Prostate gland (tissue), 2 donors: Measurements from ENCODE around the gene SUCLG2. TPM values are rescaled to one million over a fixed set of nuclear protein-coding genes. Genes with fewer than 3 reads are reported as not detected.

ENCODE experiments used
- DNase-seq: peaks from one replicate; pipeline ENCODE4 v3.0.0-alpha.2; 2019; ENCODE audit warnings: low spot score
- H3K27ac ChIP-seq, 2 donors: fragments of 200-600 bp; sonication (generic); 2 replicates each; pipeline ENCODE4 v1.5.1; 2017 to 2019
- H3K27me3 ChIP-seq: fragments of 200-600 bp; sonication (generic); replicated peaks from 2 replicates; pipeline ENCODE4 v1.5.1; 2019; ENCODE audit not compliant: insufficient read depth
- H3K36me3 ChIP-seq, 2 donors: fragments of 200-600 bp; sonication (generic); 1 replicate in 1 of 2; 2 replicates in 1 of 2; pipeline versions ENCODE4 v1.5.1 to v1.8.1; 2017 to 2019
- H3K4me1 ChIP-seq: fragments of 200-600 bp; sonication (generic); replicated peaks from 2 replicates; pipeline ENCODE4 v1.5.1; 2019
- H3K4me3 ChIP-seq, 2 donors: fragments of 200-600 bp; sonication (generic); 2 replicates each; pipeline ENCODE4 v1.5.1; 2017 to 2019
- H3K9me3 ChIP-seq: fragments of 200-600 bp; sonication (generic); 2 replicates; pipeline ENCODE4 v1.5.1; 2017
- POLR2A ChIP-seq: fragments of 450-650 bp; IDR thresholded peaks from one replicate; pipeline ENCODE4 v1.6.1; 2016; ENCODE audit warnings: antibody characterized with exemption, mild to moderate bottlenecking
- POLR2AphosphoS5 ChIP-seq: sonication (generic); formaldehyde crosslinking; IDR thresholded peaks from one replicate; pipeline ENCODE4 v1.6.1; 2017; ENCODE audit warnings: antibody characterized with exemption
- WGBS: methylation state at CpG from one replicate; pipeline ENCODE4 v1.1.5; 2018; 5-methylcytosine and 5-hydroxymethylcytosine counted together
- intact Hi-C: fragments of 100-400 bp; cut with DNase I; formaldehyde crosslinking; loops from one replicate; pipeline ENCODE4 v1.14.2; 2022
- total RNA-seq, 2 donors: library from RNA; depleted of rRNA; stranded (reverse); fragments of >200 nt; gene quantifications; one replicate each; pipeline ENCODE4 v1.1.0, GENCODE V29; 2016
- TF ChIP-seq, protein P1 (sequence below), 4 experiments: fragments of 200-600 bp in 2 of 4; fragments of 450-650 bp in 2 of 4; sonication (generic) in 2 of 4; IDR thresholded peaks; 1 replicate in 3 of 4; 2 replicates in 1 of 4; pipeline ENCODE4 v1.5.1; 2016 to 2019; ENCODE audit warnings: antibody characterized with exemption in 4 of 4, mild to moderate bottlenecking in 2 of 4, moderate library complexity in 2 of 4

Gene SUCLG2
- total RNA-seq, 2 donors from 2014 or later = 33.2 to 65.4 TPM

DNA sequence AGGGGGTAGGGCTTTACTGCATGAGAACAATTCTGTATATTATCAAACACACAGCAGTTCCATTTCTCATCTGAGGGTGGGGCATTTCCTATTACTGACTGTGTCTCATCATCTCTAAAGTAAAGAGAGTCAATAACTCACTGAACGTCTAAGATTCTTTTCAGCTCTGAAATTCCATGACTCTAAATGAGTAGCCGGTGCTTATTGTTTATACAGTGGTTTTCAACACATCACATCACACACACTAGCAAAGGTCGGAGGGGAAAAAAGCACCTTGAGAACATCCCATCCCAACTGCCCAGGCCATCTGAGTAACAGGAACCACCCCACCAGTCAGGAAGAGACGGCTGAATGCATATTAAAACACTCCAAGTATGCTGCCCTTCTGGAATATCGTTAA is 196.0 kb downstream of the SUCLG2 start:
- intact Hi-C loops = no loop called here
- no peaks in the 10 kb centered on the region for H3K36me3 ChIP-seq
- WGBS = 69% methylated on average over 5 of the region's 5 CpGs

GRCh38 chr3:67453628-67454027 is 200.8 kb downstream of the SUCLG2 start:
- TF ChIP-seq, protein P1, sequence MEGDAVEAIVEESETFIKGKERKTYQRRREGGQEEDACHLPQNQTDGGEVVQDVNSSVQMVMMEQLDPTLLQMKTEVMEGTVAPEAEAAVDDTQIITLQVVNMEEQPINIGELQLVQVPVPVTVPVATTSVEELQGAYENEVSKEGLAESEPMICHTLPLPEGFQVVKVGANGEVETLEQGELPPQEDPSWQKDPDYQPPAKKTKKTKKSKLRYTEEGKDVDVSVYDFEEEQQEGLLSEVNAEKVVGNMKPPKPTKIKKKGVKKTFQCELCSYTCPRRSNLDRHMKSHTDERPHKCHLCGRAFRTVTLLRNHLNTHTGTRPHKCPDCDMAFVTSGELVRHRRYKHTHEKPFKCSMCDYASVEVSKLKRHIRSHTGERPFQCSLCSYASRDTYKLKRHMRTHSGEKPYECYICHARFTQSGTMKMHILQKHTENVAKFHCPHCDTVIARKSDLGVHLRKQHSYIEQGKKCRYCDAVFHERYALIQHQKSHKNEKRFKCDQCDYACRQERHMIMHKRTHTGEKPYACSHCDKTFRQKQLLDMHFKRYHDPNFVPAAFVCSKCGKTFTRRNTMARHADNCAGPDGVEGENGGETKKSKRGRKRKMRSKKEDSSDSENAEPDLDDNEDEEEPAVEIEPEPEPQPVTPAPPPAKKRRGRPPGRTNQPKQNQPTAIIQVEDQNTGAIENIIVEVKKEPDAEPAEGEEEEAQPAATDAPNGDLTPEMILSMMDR (IDR thresholded peaks at IDR 0.05) = no peak
- TF ChIP-seq POLR2A (no peak), POLR2AphosphoS5 (no peak)
- Histone ChIP-seq H3K4me3 (no peak overlapping the region), H3K9me3 (no peaks in the 10 kb centered on the region), H3K27ac (no peak overlapping the region), H3K36me3 (no peaks in the 10 kb centered on the region), H3K4me1 (no peaks in the 10 kb centered on the region), H3K27me3 (no peaks in the 10 kb centered on the region)
- no peak for DNase-seq
- WGBS = 98% methylated on average over 3 of the region's 3 CpGs
- intact Hi-C loops = no loop called here

More for the DNA sequence above, 196.0 kb downstream of the SUCLG2 start:
- Histone ChIP-seq H3K4me3 (no peak overlapping the region), H3K27me3 (no peaks in the 10 kb centered on the region), H3K9me3 (no peaks in the 10 kb centered on the region), H3K27ac (no peak overlapping the region), H3K4me1 (no peaks in the 10 kb centered on the region)
- no peak for TF ChIP-seq POLR2AphosphoS5
- no peak for TF ChIP-seq POLR2A
- no peak for DNase-seq

DNA sequence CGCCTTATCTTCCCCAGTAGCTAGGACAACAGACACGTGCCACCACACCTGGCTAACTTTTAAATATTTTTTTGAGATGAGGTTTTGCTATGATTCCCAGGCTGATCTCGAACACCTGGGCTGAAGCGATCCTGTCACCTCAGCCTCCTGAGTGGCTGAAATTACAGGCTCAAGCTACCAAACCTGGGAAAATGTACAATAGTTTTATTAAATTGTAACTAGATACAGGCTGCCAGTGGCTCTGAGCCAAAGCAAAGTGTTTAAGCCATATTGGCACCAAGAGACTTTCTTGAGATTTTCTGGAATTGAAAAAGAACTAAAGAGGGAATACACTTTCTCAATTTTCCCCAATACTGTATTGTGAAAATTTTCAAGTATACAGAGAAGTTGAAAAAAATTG is 204.3 kb downstream of the SUCLG2 start:
- no peak for DNase-seq
- Histone ChIP-seq H3K4me3 (no peak overlapping the region), H3K27me3 (no peaks in the 10 kb centered on the region), H3K36me3 (no peaks in the 10 kb centered on the region), H3K4me1 (no peaks in the 10 kb centered on the region), H3K9me3 (no peaks in the 10 kb centered on the region), H3K27ac (no peak overlapping the region)
- TF ChIP-seq, protein P1 (IDR thresholded peaks at IDR 0.05) = no peak
- TF ChIP-seq POLR2AphosphoS5 (no peak), POLR2A (no peak)
- intact Hi-C loops = no loop called here
- 81% methylated on average over 4 of the region's 4 CpGs for WGBS

GRCh38 chr3:67447393-67447792 is 207.0 kb downstream of the SUCLG2 start:
- Histone ChIP-seq H3K4me3 (no peak overlapping the region), H3K36me3 (no peaks in the 10 kb centered on the region), H3K27me3 (no peaks in the 10 kb centered on the region), H3K4me1 (no peaks in the 10 kb centered on the region), H3K9me3 (no peaks in the 10 kb centered on the region), H3K27ac (no peak overlapping the region)
- DNase-seq = no peak
- no peak for TF ChIP-seq POLR2A
- TF ChIP-seq, protein P1 (IDR thresholded peaks at IDR 0.05) = no peak
- no peak for TF ChIP-seq POLR2AphosphoS5
- WGBS = 91% methylated on average over 1 of the region's 1 CpG
- intact Hi-C loops = no loop called here

DNA sequence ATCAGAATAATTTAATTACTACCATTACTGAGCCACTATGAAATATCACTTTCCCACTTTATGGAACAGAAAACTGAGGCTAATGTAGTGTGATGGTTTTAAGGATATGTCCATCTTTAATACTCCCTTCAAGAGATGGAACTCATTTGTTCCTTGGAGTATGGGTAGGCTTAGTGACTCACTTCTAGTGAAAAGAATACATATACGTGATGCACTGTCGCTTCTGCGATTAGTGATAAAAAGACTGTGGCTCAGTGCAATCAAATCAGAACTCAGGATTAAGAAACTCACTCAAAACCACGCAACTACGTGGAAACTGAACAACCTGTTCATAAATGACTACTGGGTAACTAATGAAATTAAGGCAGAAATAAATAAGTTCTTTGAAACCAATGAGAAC is 216.6 kb downstream of the SUCLG2 start:
- no peaks in the 10 kb centered on the region for H3K27me3 ChIP-seq
- TF ChIP-seq, protein P1 (IDR thresholded peaks at IDR 0.05) = no peak
- TF ChIP-seq POLR2AphosphoS5 (no peak), POLR2A (no peak)
- no peak overlapping the region for H3K27ac ChIP-seq
- no peak for DNase-seq
- H3K36me3 ChIP-seq = no peaks in the 10 kb centered on the region
- WGBS = 95% methylated on average over 5 of the region's 5 CpGs
- H3K9me3 ChIP-seq = no peaks in the 10 kb centered on the region
- H3K4me3 ChIP-seq = no peak overlapping the region
- intact Hi-C loops = no loop called here
- no peaks in the 10 kb centered on the region for H3K4me1 ChIP-seq
